K562 (cell line): ENCODE measurements around the gene OSCP1. TPM values are rescaled to one million over a fixed set of nuclear protein-coding genes. Genes with fewer than 3 reads are reported as not detected.

Experiments used
- ATF2 ChIP-seq: sonication (generic); formaldehyde crosslinking; IDR thresholded peaks from 2 replicates; pipeline ENCODE4 v1.8.1; 2022; ENCODE audit warnings: missing genetic modification reagents
- CEBPG ChIP-seq, 3 experiments: fragments of 200-800 bp in 1 of 3; sonication (Bioruptor generic) in 1 of 3; sonication (generic) in 1 of 3; formaldehyde crosslinking in 1 of 3; IDR thresholded peaks in 2 of 3; conservative IDR thresholded peaks in 1 of 3; 2 replicates each; pipeline versions ENCODE4 v1.6.1 to v1.8.0; 2016 to 2022; ENCODE audit warnings: missing compliant biosample characterization in 2 of 3, missing genetic modification characterization in 2 of 3, mild to moderate bottlenecking in 1 of 3, missing genetic modification reagents in 1 of 3
- FOXJ3 ChIP-seq: sonication (generic); formaldehyde crosslinking; IDR thresholded peaks from 2 replicates; pipeline ENCODE4 v1.4.0; 2020; ENCODE audit warnings: mild to moderate bottlenecking, missing genetic modification reagents
- HDAC6 ChIP-seq: IDR thresholded peaks from 2 replicates; pipeline ENCODE4 v1.6.1; 2012; ENCODE audit warnings: low read depth, mild to moderate bottlenecking, control low read depth, inconsistent platforms, low read length, moderate library complexity
- HES1 ChIP-seq: fragments of 450-650 bp; IDR thresholded peaks from 2 replicates; pipeline ENCODE4 v1.6.1; 2016; ENCODE audit warnings: low read depth, mild to moderate bottlenecking, moderate library complexity
- HMBOX1 ChIP-seq: sonication (generic); IDR thresholded peaks from 2 replicates; pipeline ENCODE4 v1.6.1; 2016
- HNRNPUL1 ChIP-seq: fragments of 200-400 bp; formaldehyde crosslinking; IDR thresholded peaks from 2 replicates; pipeline ENCODE4 v1.6.1; 2017; ENCODE audit warnings: low read length
- NONO ChIP-seq, 2 experiments: fragments of 200-400 bp in 1 of 2; fragments of 450-650 bp in 1 of 2; formaldehyde crosslinking in 1 of 2; IDR thresholded peaks; 2 replicates each; pipeline ENCODE4 v1.6.1; 2017; ENCODE audit warnings: low read depth in 2 of 2, mild to moderate bottlenecking in 2 of 2, moderate library complexity in 2 of 2, low read length in 1 of 2
- NR1H2 ChIP-seq: sonication (generic); formaldehyde crosslinking; IDR thresholded peaks from 2 replicates; pipeline ENCODE4 v1.4.0; 2020; ENCODE audit warnings: mild to moderate bottlenecking, missing genetic modification reagents
- RBM25 ChIP-seq: fragments of 200-400 bp; formaldehyde crosslinking; IDR thresholded peaks from 2 replicates; pipeline ENCODE4 v1.6.1; 2018; ENCODE audit warnings: low read length, low read depth, moderate library complexity; ENCODE audit not compliant: severe bottlenecking
- SLC30A9 ChIP-seq: fragments of 250-450 bp; sonication (Bioruptor Pico); IDR thresholded peaks from 2 replicates; pipeline ENCODE4 v1.8.0; 2022; ENCODE audit warnings: mild to moderate bottlenecking, moderate library complexity
- SMARCA5 ChIP-seq: fragments of 450-650 bp; IDR thresholded peaks from 2 replicates; pipeline ENCODE4 v1.6.1; 2016
- TEAD4 ChIP-seq, 2 experiments: sonication (generic) in 1 of 2; formaldehyde crosslinking in 1 of 2; IDR thresholded peaks; 2 replicates each; pipeline versions ENCODE4 v1.6.1 to v1.8.0; 2012 to 2022; ENCODE audit warnings: borderline replicate concordance in 1 of 2, inconsistent platforms in 1 of 2, low read length in 1 of 2, mild to moderate bottlenecking in 1 of 2, missing genetic modification reagents in 1 of 2
- ZFX ChIP-seq: sonication (generic); formaldehyde crosslinking; IDR thresholded peaks from 2 replicates; pipeline ENCODE4 v1.8.0; 2022; ENCODE audit warnings: mild to moderate bottlenecking, missing genetic modification reagents, moderate library complexity
- polyA plus RNA-seq, 8 experiments: library from polyadenylated mRNA; depleted of rRNA in 4 of 8; stranded (reverse) in 5 of 8; unstranded in 3 of 8; fragments of >200 nt; fragmentation: Nextera tagmentation in 2 of 8; fragmentation: Illumina TruSeq in 1 of 8; extraction: Ambion mirVana in 2 of 8; extraction: Trizol in 1 of 8; gene quantifications; 2 replicates each; pipeline versions ENCODE4 v1.2.1 to v1.2.3, GENCODE V29; 2011 to 2014; ENCODE audit warnings: inconsistent platforms in 1 of 8, missing spikeins in 1 of 8
- total RNA-seq, 7 experiments: library from RNA; depleted of rRNA in 6 of 7; stranded (reverse); fragments of >200 nt in 6 of 7; fragmentation: Illumina TruSeq in 2 of 7; extraction: Trizol in 2 of 7; gene quantifications; 2 replicates each; pipeline versions ENCODE4 v1.2.1 to v1.2.3, GENCODE V29; 2011 to 2021; ENCODE audit warnings: low replicate concordance in 1 of 7
- TF ChIP-seq, protein P1 (sequence below): fragments of 450-650 bp; IDR thresholded peaks from 2 replicates; pipeline ENCODE4 v1.7.0; 2016; ENCODE audit warnings: borderline replicate concordance
- TF ChIP-seq, protein P2 (sequence below): fragments of 450-650 bp; conservative IDR thresholded peaks from 2 replicates; pipeline ENCODE4 v1.6.1; 2016; ENCODE audit warnings: missing genetic modification characterization, low read depth, mild to moderate bottlenecking, control low read depth, missing compliant biosample characterization

Gene OSCP1
- total and polyA plus RNA-seq, 9 of the 15 experiments (the other 6 are each of a cell fraction or from before 2014, with no cell fraction given), result 0.15 to 0.40 (median 0.33) TPM; not detected in 5

DNA sequence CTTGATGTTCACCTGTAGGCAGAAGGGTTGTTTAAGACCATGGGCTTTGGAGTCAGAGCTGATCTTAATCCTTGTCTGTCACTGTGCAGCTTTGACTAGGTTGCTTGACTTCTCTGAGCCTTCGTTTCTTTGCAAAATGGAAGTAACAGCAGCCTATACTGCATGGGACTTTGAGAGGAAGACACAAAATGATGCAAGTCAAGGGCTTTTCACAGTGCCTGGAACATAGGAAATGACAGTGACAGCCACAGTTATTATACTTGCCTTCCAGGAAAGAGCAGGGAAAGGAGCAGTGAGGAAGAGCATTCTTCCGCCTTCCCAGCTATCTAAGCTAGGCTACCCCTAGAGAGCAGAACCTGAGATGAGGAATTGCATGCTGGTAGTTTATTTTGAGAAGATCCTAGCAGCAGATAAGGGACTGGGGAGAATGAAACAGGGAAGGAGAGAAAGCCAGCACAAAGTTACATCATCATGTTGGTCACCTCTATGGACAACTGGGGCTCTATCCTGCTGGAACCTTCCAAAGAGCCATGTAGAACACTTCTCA lies 29.3 kb upstream of the OSCP1 start (continued):
- no peak for TF ChIP-seq ATF2
- TF ChIP-seq CEBPG (CRISPR knock-in tag; IDR thresholded peaks at IDR 0.05), result peak; percentile 69; the same call in 1 of the 2 replicates
- peak; percentile 87 to 92 for TF ChIP-seq CEBPG (tag; conservative IDR thresholded peaks at IDR 0.05 in 1 of 2, IDR thresholded peaks at IDR 0.05 in 1 of 2)
- no peak for TF ChIP-seq NONO (IDR thresholded peaks at IDR 0.05; ENCODE audit: low read depth in 2 of 2, low read length in 1 of 2)
- no peak for TF ChIP-seq HES1
- peak; percentile 98; the same call in 1 of the 2 replicates for TF ChIP-seq SMARCA5
- TF ChIP-seq HDAC6, result no peak
- no peak for TF ChIP-seq FOXJ3 (CRISPR knock-in tag)
- no peak for TF ChIP-seq HMBOX1
- peak; percentile 91 for TF ChIP-seq RBM25
- TF ChIP-seq ZFX (CRISPR knock-in tag), result no peak
- TF ChIP-seq, protein P1, sequence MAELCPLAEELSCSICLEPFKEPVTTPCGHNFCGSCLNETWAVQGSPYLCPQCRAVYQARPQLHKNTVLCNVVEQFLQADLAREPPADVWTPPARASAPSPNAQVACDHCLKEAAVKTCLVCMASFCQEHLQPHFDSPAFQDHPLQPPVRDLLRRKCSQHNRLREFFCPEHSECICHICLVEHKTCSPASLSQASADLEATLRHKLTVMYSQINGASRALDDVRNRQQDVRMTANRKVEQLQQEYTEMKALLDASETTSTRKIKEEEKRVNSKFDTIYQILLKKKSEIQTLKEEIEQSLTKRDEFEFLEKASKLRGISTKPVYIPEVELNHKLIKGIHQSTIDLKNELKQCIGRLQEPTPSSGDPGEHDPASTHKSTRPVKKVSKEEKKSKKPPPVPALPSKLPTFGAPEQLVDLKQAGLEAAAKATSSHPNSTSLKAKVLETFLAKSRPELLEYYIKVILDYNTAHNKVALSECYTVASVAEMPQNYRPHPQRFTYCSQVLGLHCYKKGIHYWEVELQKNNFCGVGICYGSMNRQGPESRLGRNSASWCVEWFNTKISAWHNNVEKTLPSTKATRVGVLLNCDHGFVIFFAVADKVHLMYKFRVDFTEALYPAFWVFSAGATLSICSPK, result no peak
- TF ChIP-seq SLC30A9, result no peak
- TF ChIP-seq, protein P2, sequence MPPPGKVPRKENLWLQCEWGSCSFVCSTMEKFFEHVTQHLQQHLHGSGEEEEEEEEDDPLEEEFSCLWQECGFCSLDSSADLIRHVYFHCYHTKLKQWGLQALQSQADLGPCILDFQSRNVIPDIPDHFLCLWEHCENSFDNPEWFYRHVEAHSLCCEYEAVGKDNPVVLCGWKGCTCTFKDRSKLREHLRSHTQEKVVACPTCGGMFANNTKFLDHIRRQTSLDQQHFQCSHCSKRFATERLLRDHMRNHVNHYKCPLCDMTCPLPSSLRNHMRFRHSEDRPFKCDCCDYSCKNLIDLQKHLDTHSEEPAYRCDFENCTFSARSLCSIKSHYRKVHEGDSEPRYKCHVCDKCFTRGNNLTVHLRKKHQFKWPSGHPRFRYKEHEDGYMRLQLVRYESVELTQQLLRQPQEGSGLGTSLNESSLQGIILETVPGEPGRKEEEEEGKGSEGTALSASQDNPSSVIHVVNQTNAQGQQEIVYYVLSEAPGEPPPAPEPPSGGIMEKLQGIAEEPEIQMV (tag), result no peak
- TF ChIP-seq TEAD4 (IDR thresholded peaks at IDR 0.05; ENCODE audit: low read length), result no peak
- no peak for TF ChIP-seq TEAD4 (CRISPR knock-in tag; IDR thresholded peaks at IDR 0.05; ENCODE audit: borderline replicate concordance)
- no peak for TF ChIP-seq NR1H2 (CRISPR knock-in tag)
- no peak for TF ChIP-seq HNRNPUL1
